Measurements from ENCODE around the gene RAD51AP1.

GRCh38 chr12:4499186-4499585, 39.5 kb upstream of the RAD51AP1 start:
- TF ChIP-seq CTCF (IDR thresholded peaks at IDR 0.05; ENCODE audit: low read length), result no peak
- no peak for TF ChIP-seq EZH2 (optimal IDR thresholded peaks at IDR 0.05; ENCODE audit: low read depth, low read length)
